ENCODE data around the gene APOBEC2.

DNA sequence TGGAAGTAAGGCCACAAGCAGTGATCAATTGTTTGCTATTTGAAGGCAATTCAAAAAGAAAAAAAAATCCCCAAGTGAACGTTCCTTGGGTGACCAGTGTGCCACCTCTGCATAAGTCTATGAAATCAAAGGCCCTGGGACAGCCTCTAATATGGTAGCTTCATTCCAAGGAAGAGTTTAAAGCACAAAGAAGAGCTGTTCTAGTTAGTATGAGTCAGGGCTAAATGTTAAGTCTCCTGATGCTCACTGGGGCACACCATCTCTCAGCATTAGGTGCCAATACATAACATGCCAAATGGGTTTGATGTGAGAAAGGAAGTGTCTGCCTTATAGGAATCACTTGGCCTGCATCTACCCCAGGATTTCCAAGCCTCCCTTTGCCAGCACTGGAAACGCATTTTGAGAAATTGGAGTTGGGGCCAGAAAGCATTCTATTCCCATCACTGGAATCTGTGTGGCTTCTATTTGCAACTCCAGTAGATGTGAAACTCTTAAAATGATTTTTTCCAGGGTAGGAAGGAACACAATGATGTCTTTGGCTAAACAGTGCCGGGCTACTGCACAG, 27.0 kb upstream of the APOBEC2 start:
- TF ChIP-seq EZH2phosphoT487 (IDR thresholded peaks at IDR 0.05; ENCODE audit: borderline replicate concordance) = no peak
- TF ChIP-seq, protein P1, sequence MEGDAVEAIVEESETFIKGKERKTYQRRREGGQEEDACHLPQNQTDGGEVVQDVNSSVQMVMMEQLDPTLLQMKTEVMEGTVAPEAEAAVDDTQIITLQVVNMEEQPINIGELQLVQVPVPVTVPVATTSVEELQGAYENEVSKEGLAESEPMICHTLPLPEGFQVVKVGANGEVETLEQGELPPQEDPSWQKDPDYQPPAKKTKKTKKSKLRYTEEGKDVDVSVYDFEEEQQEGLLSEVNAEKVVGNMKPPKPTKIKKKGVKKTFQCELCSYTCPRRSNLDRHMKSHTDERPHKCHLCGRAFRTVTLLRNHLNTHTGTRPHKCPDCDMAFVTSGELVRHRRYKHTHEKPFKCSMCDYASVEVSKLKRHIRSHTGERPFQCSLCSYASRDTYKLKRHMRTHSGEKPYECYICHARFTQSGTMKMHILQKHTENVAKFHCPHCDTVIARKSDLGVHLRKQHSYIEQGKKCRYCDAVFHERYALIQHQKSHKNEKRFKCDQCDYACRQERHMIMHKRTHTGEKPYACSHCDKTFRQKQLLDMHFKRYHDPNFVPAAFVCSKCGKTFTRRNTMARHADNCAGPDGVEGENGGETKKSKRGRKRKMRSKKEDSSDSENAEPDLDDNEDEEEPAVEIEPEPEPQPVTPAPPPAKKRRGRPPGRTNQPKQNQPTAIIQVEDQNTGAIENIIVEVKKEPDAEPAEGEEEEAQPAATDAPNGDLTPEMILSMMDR (IDR thresholded peaks at IDR 0.05 in 2 of 3, conservative IDR thresholded peaks at IDR 0.05 in 1 of 3; ENCODE audit: borderline replicate concordance in 1 of 3, insufficient read depth in 1 of 3, low read depth in 2 of 3, low read length in 2 of 3) = no peak
